GF-D8 (cell line): ENCODE results near the gene PSG3.
"Not testable (repeated sequence)": the region's sequence is repeated elsewhere in the genome, so short reads cannot be mapped to it uniquely, and the experiment has no call there.

Experiments used
- DNase-seq: peaks from one replicate; lab custom pipeline; 2025; lab: John Stamatoyannopoulos, UW

The PSG3 gene

GRCh38 chr19:42695811-42696503 lies 44.3 kb downstream of the PSG3 start:
- no peak for DNase-seq

DNA sequence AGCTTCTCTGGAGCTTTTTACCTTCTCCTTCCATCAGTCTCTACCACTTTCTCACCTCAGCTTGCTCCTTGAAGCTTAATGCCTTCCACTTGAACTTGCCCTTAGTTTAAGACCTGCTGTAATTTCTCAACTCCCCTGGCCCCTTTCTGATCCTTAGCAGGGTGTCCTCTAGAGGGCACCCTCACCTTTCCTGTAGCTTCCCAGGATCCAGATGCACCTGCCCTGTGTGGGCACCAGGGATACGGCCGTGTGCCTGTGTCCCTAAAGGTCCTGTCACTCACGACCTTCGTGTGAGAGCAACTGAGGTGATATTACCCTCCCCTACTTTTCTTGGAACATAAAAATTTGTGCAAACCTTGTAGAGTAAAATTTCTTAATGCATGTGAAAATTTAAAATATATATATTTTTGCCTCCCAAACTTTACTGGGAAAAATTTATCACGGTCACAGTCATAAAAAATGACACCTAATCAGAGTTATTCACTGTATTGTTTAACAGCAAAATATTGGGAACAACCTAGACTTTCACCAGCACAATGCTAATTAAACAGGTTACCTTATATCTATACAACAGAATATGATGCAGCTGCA lies 46.4 kb downstream of the PSG3 start:
- DNase-seq, result no peak

GRCh38 chr19:42683917-42684513 lies 56.3 kb downstream of the PSG3 start:
- DNase-seq, result no peak

DNA sequence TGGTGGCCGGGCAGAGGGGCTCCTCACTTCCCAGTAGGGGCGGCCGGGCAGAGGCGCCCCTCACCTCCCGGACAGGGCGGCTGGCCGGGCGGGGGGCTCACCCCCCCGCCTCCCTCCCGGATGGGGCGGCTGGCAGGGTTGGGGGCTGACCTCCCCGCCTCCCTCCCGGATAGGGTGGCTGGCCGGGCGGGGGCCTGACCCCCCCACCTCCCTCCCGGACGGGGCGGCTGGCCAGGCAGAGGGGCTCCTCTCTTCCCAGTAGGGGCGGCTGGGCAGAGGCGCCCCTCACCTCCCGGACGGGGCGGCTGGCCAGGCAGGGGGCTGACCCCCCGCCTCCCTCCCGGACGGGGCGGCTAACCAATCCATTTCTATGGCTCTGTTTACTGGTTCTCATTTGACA lies 64.0 kb downstream of the PSG3 start:
- DNase-seq, result not testable (repeated sequence)

DNA sequence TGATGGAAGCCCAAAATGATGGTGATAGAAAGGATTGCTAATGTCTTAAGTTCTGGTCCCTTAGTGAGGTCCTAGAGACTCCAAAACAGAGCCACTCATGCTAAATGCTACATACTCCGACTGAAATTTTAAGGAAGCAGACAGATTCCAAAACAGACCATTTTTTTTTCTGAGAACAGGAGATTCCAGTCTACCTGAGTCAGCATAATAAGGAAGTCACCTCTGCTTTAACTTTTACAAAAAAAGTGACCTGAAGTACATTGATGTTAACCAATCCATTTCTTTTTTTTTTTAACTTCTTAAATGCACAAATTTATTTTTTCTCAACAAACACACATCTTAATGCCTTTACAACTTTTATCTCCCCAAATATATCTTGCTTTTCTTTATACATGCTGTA lies 65.7 kb downstream of the PSG3 start:
- not testable (repeated sequence) for DNase-seq
